SKM-1 treated with dmso at 0.1 percent for 144 hours (cell line): ENCODE results near the gene INPP5B.
"Not testable (repeated sequence)": the region's sequence is repeated elsewhere in the genome, so short reads cannot be mapped to it uniquely, and the experiment has no call there.

ENCODE experiments used
- DNase-seq: peaks from one replicate; lab custom pipeline; 2025; ENCODE audit not compliant: unreplicated experiment; lab: John Stamatoyannopoulos, UW

The INPP5B gene

GRCh38 chr1:37914719-37915475, 32.0 kb downstream of the INPP5B start:
- no peak for DNase-seq

GRCh38 chr1:37911478-37911877, 35.4 kb downstream of the INPP5B start:
- DNase-seq: not testable (repeated sequence)

- DNase-seq: not testable (repeated sequence)
Measured at GRCh38 chr1:37910886-37911285, 36.0 kb downstream of the INPP5B start.

GRCh38 chr1:37908531-37908930, 38.3 kb downstream of the INPP5B start:
- DNase-seq: not testable (repeated sequence)

GRCh38 chr1:37907416-37908125, 39.3 kb downstream of the INPP5B start:
- not testable (repeated sequence) for DNase-seq

GRCh38 chr1:37906591-37906990, 40.3 kb downstream of the INPP5B start:
- DNase-seq: not testable (repeated sequence)

- DNase-seq: no peak
Measured at GRCh38 chr1:37905727-37906126, 41.1 kb downstream of the INPP5B start.

- DNase-seq: not testable (repeated sequence)
Measured at GRCh38 chr1:37903921-37904320, 42.9 kb downstream of the INPP5B start.

GRCh38 chr1:37902983-37903382, 43.9 kb downstream of the INPP5B start:
- no peak for DNase-seq

GRCh38 chr1:37901893-37902225, 45.0 kb downstream of the INPP5B start:
- DNase-seq: no peak

- DNase-seq: no peak
Measured at GRCh38 chr1:37901191-37901892, 45.5 kb downstream of the INPP5B start.

- not testable (repeated sequence) for DNase-seq
Measured at GRCh38 chr1:37897563-37897962, 49.3 kb downstream of the INPP5B start.

GRCh38 chr1:37893673-37894072, 53.2 kb downstream of the INPP5B start:
- DNase-seq: no peak

GRCh38 chr1:37892151-37893047, 54.5 kb downstream of the INPP5B start:
- no peak for DNase-seq

GRCh38 chr1:37890378-37891014, 56.4 kb downstream of the INPP5B start:
- DNase-seq: no peak

- no peak for DNase-seq
Measured at GRCh38 chr1:37888022-37888700, 58.7 kb downstream of the INPP5B start.

GRCh38 chr1:37884145-37884544, 62.7 kb downstream of the INPP5B start:
- DNase-seq: no peak

GRCh38 chr1:37883671-37884070, 63.2 kb downstream of the INPP5B start:
- no peak for DNase-seq

GRCh38 chr1:37879865-37880264, 67.0 kb downstream of the INPP5B start:
- no peak for DNase-seq

- no peak for DNase-seq
Measured at GRCh38 chr1:37878071-37878470, 68.8 kb downstream of the INPP5B start.
